Endothelial cell of umbilical vein (primary cell): ENCODE results near the gene RIOX2. TPM values are rescaled to one million over a fixed set of nuclear protein-coding genes. Genes with fewer than 3 reads are reported as not detected.
"Not testable (repeated sequence)": the region's sequence is repeated elsewhere in the genome, so short reads cannot be mapped to it uniquely, and the experiment has no call there.

Source experiments
- BruUV-seq: library from RNA; stranded (reverse); fragments of 400-500 nt; replicated peaks from 2 replicates; lab custom pipeline; 2021; lab: Mats Ljungman, UMichigan
- CTCF ChIA-PET: fragments of 300-600, 350-600 bp; sonication (Branson Sonifier 250); formaldehyde crosslinking; loops from one replicate; lab custom pipeline; 2021; ENCODE audit warnings: antibody characterized with exemption, inconsistent platforms; lab: Charles Lee
- POLR2A ChIA-PET: fragments of 300-600, 350-600 bp; sonication (Branson Sonifier 250); formaldehyde crosslinking; loops from one replicate; lab custom pipeline; 2021; ENCODE audit warnings: antibody characterized with exemption, inconsistent platforms; lab: Charles Lee
- DNase-seq: peaks from one replicate; pipeline ENCODE4 v3.0.0-alpha.2; 2011; ENCODE audit warnings: low read depth, low spot score
- FAIRE-seq: peaks from 2 replicates; lab custom pipeline; 2011; peaks lifted over from hg19 to GRCh38; lab: Jason Lieb, UNC
- H2AFZ ChIP-seq: 2 replicates; pipeline ENCODE4 v1.6.0; 2012; ENCODE audit warnings: low read depth, low read length, control low read depth, inconsistent platforms
- H3K27ac ChIP-seq: 2 replicates; pipeline ENCODE4 v1.5.1; 2011; ENCODE audit warnings: low read depth, mild to moderate bottlenecking, control low read depth, low read length, moderate library complexity; ENCODE audit not compliant: insufficient read depth
- H3K27me3 ChIP-seq, 2 experiments: 2 replicates each; pipeline versions ENCODE4 v1.6.0 to v1.6.1; 2011; ENCODE audit warnings: low read length in 2 of 2, mixed read lengths in 1 of 2; ENCODE audit not compliant: control insufficient read depth in 2 of 2, insufficient read depth in 2 of 2
- H3K36me3 ChIP-seq, 2 experiments: 2 replicates in 1 of 2; 3 replicates in 1 of 2; pipeline ENCODE4 v1.5.1; 2011; ENCODE audit warnings: low read length in 2 of 2, mild to moderate bottlenecking in 1 of 2, moderate library complexity in 1 of 2; ENCODE audit not compliant: control insufficient read depth in 2 of 2, insufficient read depth in 2 of 2; ENCODE audit errors: extremely low read depth in 1 of 2
- H3K4me1 ChIP-seq: 3 replicates; pipeline ENCODE4 v1.5.1; 2011; ENCODE audit warnings: mild to moderate bottlenecking, low read length; ENCODE audit not compliant: control insufficient read depth, insufficient read depth; ENCODE audit errors: extremely low read depth
- H3K4me2 ChIP-seq: 2 replicates; pipeline ENCODE4 v1.6.1; 2011; ENCODE audit warnings: low read length, control low read depth, mixed read lengths; ENCODE audit not compliant: insufficient read depth
- H3K4me3 ChIP-seq, 3 experiments: fragments of 200-600 bp in 1 of 3; sonication (generic), shearing (Covaris generic) in 1 of 3; replicated peaks in 1 of 3; 2 replicates each; pipeline ENCODE4 v1.5.1; 2011 to 2016; ENCODE audit warnings: control low read depth in 3 of 3, low read length in 3 of 3, mild to moderate bottlenecking in 2 of 3, inconsistent platforms in 1 of 3, low read depth in 1 of 3, moderate library complexity in 1 of 3; ENCODE audit not compliant: insufficient read depth in 1 of 3
- H3K79me2 ChIP-seq: 2 replicates; pipeline ENCODE4 v1.6.0; 2012; ENCODE audit warnings: low read length, inconsistent platforms; ENCODE audit not compliant: control insufficient read depth, insufficient read depth
- H3K9ac ChIP-seq: replicated peaks from 2 replicates; pipeline ENCODE3; 2011; ENCODE audit warnings: low read length, control low read depth; ENCODE audit not compliant: insufficient read depth; ENCODE audit errors: extremely low read depth
- H3K9me1 ChIP-seq: replicated peaks from 3 replicates; pipeline ENCODE4 v1.6.0; 2011; ENCODE audit warnings: mild to moderate bottlenecking, low read length; ENCODE audit not compliant: control insufficient read depth, insufficient read depth; ENCODE audit errors: extremely low read depth
- H3K9me3 ChIP-seq: replicated peaks from 2 replicates; pipeline ENCODE4 v1.5.1; 2012; ENCODE audit warnings: low read length, inconsistent platforms; ENCODE audit not compliant: control insufficient read depth, insufficient read depth
- H4K20me1 ChIP-seq: replicated peaks from 2 replicates; pipeline ENCODE3; 2011; ENCODE audit warnings: mild to moderate bottlenecking, low read length; ENCODE audit not compliant: control insufficient read depth, insufficient read depth; ENCODE audit errors: extremely low read depth
- dilution Hi-C: fragments of 300-500 bp; cut with MboI; formaldehyde crosslinking; loops from one replicate; pipeline ENCODE4 v1.15.0; 2019; ENCODE audit warnings: low sequenced_read_pairs; ENCODE audit not compliant: extremely low pct_ligation_motif_present
- intact Hi-C: fragments of 100-400 bp; cut with micrococcal nuclease; formaldehyde crosslinking; loops from one replicate; pipeline ENCODE4 v1.10.0; 2022
- polyA plus RNA-seq, 4 experiments: library from polyadenylated mRNA; depleted of rRNA in 3 of 4; stranded (reverse) in 3 of 4; unstranded in 1 of 4; fragments of >200 nt; gene quantifications; 2 replicates each; pipeline versions ENCODE4 v1.2.1 to v1.2.3, GENCODE V29; 2011 to 2012; ENCODE audit warnings: missing spikeins in 1 of 4
- total RNA-seq: library from RNA; stranded (reverse); gene quantifications from 2 replicates; pipeline ENCODE4 v1.2.3, GENCODE V29; 2021

Gene RIOX2
- total and polyA plus RNA-seq, 2 donors (not counting 3 experiments of a cell fraction or from before 2014, with no cell fraction given): 14.5 to 30.5 TPM

DNA sequence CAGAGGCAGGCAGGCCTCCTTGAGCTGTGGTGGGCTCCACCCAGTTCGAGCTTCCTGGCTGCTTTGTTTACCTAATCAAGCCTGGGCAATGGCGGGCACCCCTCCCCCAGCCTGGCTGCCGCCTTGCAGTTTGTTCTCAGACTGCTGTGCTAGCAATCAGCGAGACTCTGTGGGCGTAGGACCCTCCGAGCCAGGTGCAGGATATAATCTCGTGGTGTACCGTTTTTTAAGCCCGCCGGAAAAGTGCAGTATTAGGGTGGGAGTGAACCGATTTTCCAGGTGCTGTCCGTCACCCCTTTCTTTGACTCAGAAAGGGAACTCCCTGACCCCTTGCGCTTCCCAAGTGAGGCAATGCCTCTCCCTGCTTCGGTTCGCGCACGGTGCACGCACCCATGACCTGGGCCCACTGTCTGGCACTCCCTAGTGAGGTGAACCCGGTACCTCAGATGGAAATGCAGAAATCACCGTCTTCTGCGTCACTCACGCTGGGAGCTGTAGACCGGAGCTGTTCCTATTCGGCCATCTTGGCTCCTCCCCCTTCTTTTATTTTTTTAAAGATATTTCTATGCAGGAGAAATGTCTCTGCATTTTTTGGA, 61.9 kb downstream of the RIOX2 start:
- H3K9ac ChIP-seq, CTCF ChIA-PET, H3K4me3 ChIP-seq, DNase-seq, H3K4me2 ChIP-seq, H4K20me1 ChIP-seq, intact Hi-C loops, H3K27ac ChIP-seq, H3K79me2 ChIP-seq, H3K27me3 ChIP-seq, H3K9me1 ChIP-seq, BruUV-seq, FAIRE-seq, POLR2A ChIA-PET, H3K4me1 ChIP-seq, H3K9me3 ChIP-seq, dilution Hi-C loops, H2AFZ ChIP-seq, H3K36me3 ChIP-seq: not testable (repeated sequence)

DNA sequence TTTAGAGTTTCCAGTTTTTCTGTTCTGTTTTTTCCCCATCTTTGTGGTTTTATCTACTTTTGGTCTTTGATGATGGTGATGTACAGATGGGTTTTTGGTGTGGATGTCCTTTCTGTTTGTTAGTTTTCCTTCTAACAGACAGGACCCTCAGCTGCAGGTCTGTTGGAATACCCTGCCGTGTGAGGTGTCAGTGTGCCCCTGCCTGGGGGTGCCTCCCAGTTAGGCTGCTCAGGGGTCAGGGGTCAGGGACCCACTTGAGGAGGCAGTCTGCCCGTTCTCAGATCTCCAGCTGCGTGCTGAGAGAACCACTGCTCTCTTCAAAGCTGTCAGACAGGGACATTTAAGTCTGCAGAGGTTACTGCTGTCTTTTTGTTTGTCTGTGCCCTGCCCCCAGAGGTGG, 62.4 kb downstream of the RIOX2 start:
- H3K9ac ChIP-seq, H3K4me3 ChIP-seq, H3K4me1 ChIP-seq, BruUV-seq, FAIRE-seq, H3K27me3 ChIP-seq, H4K20me1 ChIP-seq, H3K9me1 ChIP-seq, dilution Hi-C loops, POLR2A ChIA-PET, H3K27ac ChIP-seq, H2AFZ ChIP-seq, CTCF ChIA-PET, H3K4me2 ChIP-seq, H3K79me2 ChIP-seq, H3K9me3 ChIP-seq, H3K36me3 ChIP-seq, intact Hi-C loops, DNase-seq: not testable (repeated sequence)
